GM18526 (cell line): ENCODE measurements around the gene PRM1.
A peak's percentile ranks its signal among the peaks of the same experiment; 100 is the strongest.

Experiments
- POLR2A ChIP-seq: IDR thresholded peaks from 3 replicates; pipeline ENCODE4 v1.6.1; 2011; ENCODE audit not compliant: insufficient read length; ENCODE audit errors: extremely low read depth

The PRM1 gene

GRCh38 chr16:11232852-11233726 is 48.0 kb downstream of the PRM1 start:
- TF ChIP-seq POLR2A = peak; percentile 47

GRCh38 chr16:11232302-11232851 is 48.8 kb downstream of the PRM1 start:
- no peak for TF ChIP-seq POLR2A

- no peak for TF ChIP-seq POLR2A
Observed at GRCh38 chr16:11231367-11231970, 49.7 kb downstream of the PRM1 start.
